Measurements from ENCODE around the gene CCDC142. TPM values are rescaled to one million over a fixed set of nuclear protein-coding genes. Genes with fewer than 3 reads are reported as not detected.

Gene CCDC142
- total and polyA plus RNA-seq, 2 experiments from 2014 or later, result 23.4 to 33.5 TPM

DNA sequence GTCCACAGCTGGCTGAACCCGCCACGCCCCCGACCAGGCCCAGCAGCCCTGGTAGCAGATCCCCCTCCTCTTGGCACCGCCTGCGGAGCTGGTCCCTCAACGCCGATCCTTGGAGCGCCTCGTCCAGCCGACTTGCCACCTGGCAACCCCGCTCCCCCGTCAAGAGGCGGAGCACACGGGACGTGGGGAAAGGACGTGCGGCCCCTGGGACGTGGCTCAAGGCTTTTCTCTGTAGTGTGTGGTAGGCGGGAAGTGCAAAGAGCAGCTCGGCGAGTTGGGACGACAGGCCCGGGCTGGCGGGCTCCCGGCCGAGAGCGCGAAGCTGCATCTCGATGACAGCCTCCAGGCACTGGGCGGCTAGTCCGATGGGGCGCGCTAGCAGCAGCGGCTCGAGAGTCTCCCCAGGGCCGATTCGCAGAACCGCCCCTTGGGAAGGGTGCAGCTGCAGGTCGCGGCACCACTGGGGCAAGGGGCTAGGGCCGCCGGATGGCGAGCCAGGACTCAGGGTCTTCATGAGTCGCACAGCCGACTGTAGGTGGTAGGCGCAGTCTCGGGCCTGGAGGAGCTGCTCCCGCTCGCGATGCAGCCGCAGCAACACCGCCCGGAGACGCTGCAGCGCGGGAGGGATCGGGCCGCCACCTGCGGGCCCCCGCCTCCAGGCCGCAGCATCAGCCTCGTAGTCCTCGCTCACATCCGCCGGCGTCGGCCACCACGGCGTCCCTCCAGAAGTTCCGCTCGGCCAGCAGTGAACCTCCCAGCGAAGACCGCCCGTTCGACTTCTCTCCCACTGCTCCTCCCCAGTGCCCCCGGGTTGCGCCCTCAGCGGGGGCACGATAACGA is 617 bp downstream of the CCDC142 start:
- peaks cover 7% of the 10 kb centered on the region for H3K4me1 ChIP-seq (ENCODE audit: low read depth)
- no peaks in the 10 kb centered on the region for H3K27me3 ChIP-seq
- H3K36me3 ChIP-seq, result peaks cover 6% of the 10 kb centered on the region
- H3K4me3 ChIP-seq, result peak overlapping the region; percentile 90
- TF ChIP-seq, protein P1, sequence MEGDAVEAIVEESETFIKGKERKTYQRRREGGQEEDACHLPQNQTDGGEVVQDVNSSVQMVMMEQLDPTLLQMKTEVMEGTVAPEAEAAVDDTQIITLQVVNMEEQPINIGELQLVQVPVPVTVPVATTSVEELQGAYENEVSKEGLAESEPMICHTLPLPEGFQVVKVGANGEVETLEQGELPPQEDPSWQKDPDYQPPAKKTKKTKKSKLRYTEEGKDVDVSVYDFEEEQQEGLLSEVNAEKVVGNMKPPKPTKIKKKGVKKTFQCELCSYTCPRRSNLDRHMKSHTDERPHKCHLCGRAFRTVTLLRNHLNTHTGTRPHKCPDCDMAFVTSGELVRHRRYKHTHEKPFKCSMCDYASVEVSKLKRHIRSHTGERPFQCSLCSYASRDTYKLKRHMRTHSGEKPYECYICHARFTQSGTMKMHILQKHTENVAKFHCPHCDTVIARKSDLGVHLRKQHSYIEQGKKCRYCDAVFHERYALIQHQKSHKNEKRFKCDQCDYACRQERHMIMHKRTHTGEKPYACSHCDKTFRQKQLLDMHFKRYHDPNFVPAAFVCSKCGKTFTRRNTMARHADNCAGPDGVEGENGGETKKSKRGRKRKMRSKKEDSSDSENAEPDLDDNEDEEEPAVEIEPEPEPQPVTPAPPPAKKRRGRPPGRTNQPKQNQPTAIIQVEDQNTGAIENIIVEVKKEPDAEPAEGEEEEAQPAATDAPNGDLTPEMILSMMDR (IDR thresholded peaks at IDR 0.05; ENCODE audit: low read depth, low read length), result no peak
- peak; percentile 37 to 75 for DNase-seq (ENCODE audit: low read depth in 1 of 2, low spot score in 1 of 2)
- H3K9me3 ChIP-seq (ENCODE audit: low read depth), result no peaks in the 10 kb centered on the region
- peak overlapping the region; percentile 81 for H3K27ac ChIP-seq

DNA sequence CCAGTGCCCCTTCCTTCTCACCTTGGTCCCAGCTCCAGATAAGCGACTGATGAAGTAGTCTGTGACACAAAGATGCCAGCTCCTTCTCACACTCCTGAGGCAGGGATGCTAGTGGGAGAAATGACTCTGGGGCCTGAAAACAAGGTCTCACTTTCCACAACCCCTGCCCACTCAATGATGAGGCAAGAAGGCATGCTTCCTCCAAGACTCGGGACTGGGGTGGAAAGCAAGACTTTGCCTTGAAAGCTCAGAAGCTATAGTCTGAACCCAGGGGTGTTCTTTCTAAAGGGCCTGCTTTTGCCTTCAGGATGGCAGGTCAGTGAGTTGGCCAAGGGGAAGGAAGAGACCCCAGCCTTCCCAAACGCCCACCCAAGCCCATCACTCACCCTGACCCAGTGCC is 1.4 kb downstream of the CCDC142 start:
- Histone ChIP-seq H3K4me3 (peak overlapping the region; percentile 90), H3K36me3 (peaks cover 6% of the 10 kb centered on the region), H3K27ac (no peak overlapping the region), H3K27me3 (no peaks in the 10 kb centered on the region), H3K4me1 (ENCODE audit: low read depth) (peaks cover 7% of the 10 kb centered on the region), H3K9me3 (ENCODE audit: low read depth) (no peaks in the 10 kb centered on the region)
- TF ChIP-seq, protein P1 (IDR thresholded peaks at IDR 0.05; ENCODE audit: low read depth, low read length), result no peak
- no peak for DNase-seq (ENCODE audit: low read depth in 1 of 2, low spot score in 1 of 2)

DNA sequence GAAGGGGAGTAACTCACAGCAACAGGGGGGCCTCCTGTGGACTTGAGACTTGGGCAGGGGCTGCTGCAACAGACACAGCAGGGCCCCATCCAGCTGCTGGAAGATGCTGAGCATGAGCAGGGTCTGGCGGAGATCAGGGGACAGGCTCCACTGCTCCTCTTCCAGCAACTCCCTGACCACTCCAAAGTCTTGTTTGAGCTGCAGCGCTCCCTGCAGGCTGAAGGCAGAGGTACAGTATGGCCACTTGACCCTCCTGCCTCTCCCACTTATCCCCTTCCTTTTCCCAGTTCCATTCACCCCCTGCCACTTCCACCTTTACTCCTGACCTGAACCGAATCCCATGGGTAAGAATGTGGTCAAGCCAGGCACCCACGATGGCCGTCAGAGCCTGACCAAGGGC is 7.9 kb downstream of the CCDC142 start:
- TF ChIP-seq, protein P1 (IDR thresholded peaks at IDR 0.05; ENCODE audit: low read depth, low read length), result peak; percentile 30
- H3K4me3 ChIP-seq, result no peak overlapping the region
- peak in 1 of 2 donors; percentile 8 for DNase-seq (ENCODE audit: low read depth in 1 of 2, low spot score in 1 of 2)
- no peak overlapping the region for H3K27ac ChIP-seq
- no peaks in the 10 kb centered on the region for H3K9me3 ChIP-seq (ENCODE audit: low read depth)
- H3K4me1 ChIP-seq (ENCODE audit: low read depth), result peaks cover 12% of the 10 kb centered on the region
- H3K27me3 ChIP-seq, result no peaks in the 10 kb centered on the region
- peaks cover 10% of the 10 kb centered on the region for H3K36me3 ChIP-seq

DNA sequence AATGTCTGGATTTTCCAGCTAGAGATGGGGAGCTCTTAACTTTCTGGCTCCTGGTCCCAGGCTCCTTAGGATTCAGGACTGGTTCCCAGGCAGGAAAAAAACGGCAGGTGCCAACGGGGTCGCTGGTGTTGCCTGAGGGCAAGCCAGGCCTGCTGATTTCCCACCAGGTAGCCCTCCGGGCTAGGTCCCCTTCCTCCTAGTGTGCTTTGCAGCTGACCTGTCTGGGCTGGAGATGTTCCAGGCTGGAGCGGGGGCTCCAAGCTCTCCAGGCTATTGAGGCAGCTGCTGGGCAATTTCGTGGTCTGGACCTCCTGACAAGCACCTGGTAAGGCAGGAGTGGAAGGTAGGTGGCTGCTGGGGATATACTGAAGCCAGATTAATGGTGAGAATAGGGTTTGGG is 8.3 kb downstream of the CCDC142 start:
- Histone ChIP-seq H3K36me3 (peaks cover 10% of the 10 kb centered on the region), H3K27ac (no peak overlapping the region), H3K9me3 (ENCODE audit: low read depth) (no peaks in the 10 kb centered on the region), H3K4me3 (no peak overlapping the region), H3K4me1 (ENCODE audit: low read depth) (peaks cover 12% of the 10 kb centered on the region), H3K27me3 (no peaks in the 10 kb centered on the region)
- no peak for DNase-seq (ENCODE audit: low read depth in 1 of 2, low spot score in 1 of 2)
- TF ChIP-seq, protein P1 (IDR thresholded peaks at IDR 0.05; ENCODE audit: low read depth, low read length), result no peak

DNA sequence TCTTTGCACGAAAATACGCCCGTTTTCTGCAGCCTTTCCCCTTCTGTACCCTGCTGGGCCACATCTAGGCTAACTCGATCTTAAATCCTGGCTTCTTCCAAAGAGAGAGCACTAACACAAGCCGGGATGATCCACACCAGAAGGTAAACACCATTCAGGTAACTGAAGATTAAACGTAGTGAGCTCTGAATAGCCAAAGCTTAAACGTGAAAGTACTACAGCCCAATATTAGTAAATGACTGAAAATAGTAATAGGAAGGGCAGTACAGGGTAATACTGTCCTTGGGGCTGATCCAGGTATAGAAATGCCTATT is 9.9 kb downstream of the CCDC142 start:
- peak overlapping the region; percentile 84 for H3K27ac ChIP-seq
- no peak for DNase-seq (ENCODE audit: low read depth in 1 of 2, low spot score in 1 of 2)
- no peaks in the 10 kb centered on the region for H3K27me3 ChIP-seq
- peak overlapping the region; percentile 40 for H3K4me3 ChIP-seq
- H3K36me3 ChIP-seq, result peaks cover 8% of the 10 kb centered on the region
- H3K4me1 ChIP-seq (ENCODE audit: low read depth), result peaks cover 12% of the 10 kb centered on the region
- TF ChIP-seq, protein P1 (IDR thresholded peaks at IDR 0.05; ENCODE audit: low read depth, low read length), result no peak
- H3K9me3 ChIP-seq (ENCODE audit: low read depth), result no peaks in the 10 kb centered on the region
